Breast epithelium (tissue), 4 donors: Measurements from ENCODE around the gene MLYCD. TPM values are rescaled to one million over a fixed set of nuclear protein-coding genes. Genes with fewer than 3 reads are reported as not detected.

Experiments
- DNase-seq, 2 donors: peaks; one replicate each; pipeline ENCODE4 v3.0.0-alpha.2; 2019; ENCODE audit warnings: low spot score in 2 of 2
- H3K27ac ChIP-seq, 2 donors: fragments of 200-600 bp; sonication (generic) in 1 of 2; one replicate each; pipeline ENCODE4 v1.5.1; 2016 to 2019; ENCODE audit warnings: mild to moderate bottlenecking in 1 of 2
- H3K27me3 ChIP-seq, 2 donors: fragments of 200-600 bp; sonication (generic) in 1 of 2; one replicate each; pipeline versions ENCODE4 v1.5.1 to v1.6.0; 2017 to 2019; ENCODE audit warnings: control low read depth in 1 of 2, mild to moderate bottlenecking in 1 of 2
- H3K36me3 ChIP-seq: fragments of 200-600 bp; one replicate; pipeline ENCODE4 v1.5.1; 2019
- H3K4me1 ChIP-seq, 2 donors: fragments of 200-600 bp; sonication (generic); one replicate each; pipeline ENCODE4 v1.5.1; 2016 to 2019; ENCODE audit warnings: control low read depth in 1 of 2
- H3K4me3 ChIP-seq, 3 donors: fragments of 200-600 bp; sonication (generic); 1 replicate in 2 of 3; 2 replicates in 1 of 3; pipeline ENCODE4 v1.5.1; 2016 to 2019; ENCODE audit warnings: mild to moderate bottlenecking in 3 of 3, moderate library complexity in 2 of 3
- H3K9me3 ChIP-seq, 2 donors: fragments of 200-600 bp; sonication (generic) in 1 of 2; one replicate each; pipeline ENCODE4 v1.5.1; 2016 to 2019; ENCODE audit warnings: control low read depth in 1 of 2
- POLR2A ChIP-seq: fragments of 450-650 bp; IDR thresholded peaks from one replicate; pipeline ENCODE4 v1.6.1; 2016; ENCODE audit warnings: antibody characterized with exemption, mild to moderate bottlenecking, moderate library complexity
- POLR2AphosphoS5 ChIP-seq, 3 donors: sonication (generic); formaldehyde crosslinking; IDR thresholded peaks; one replicate each; pipeline ENCODE4 v1.6.1; 2017; ENCODE audit warnings: antibody characterized with exemption in 3 of 3
- intact Hi-C: fragments of 100-400 bp; cut with DNase I; formaldehyde crosslinking; loops from one replicate; pipeline ENCODE4 v1.15.1; 2023; ENCODE audit warnings: low total_unique reads
- total RNA-seq, 3 donors: library from RNA; depleted of rRNA; stranded (reverse); fragments of >200 nt; gene quantifications; one replicate each; pipeline ENCODE4 v1.1.0, GENCODE V29; 2016
- TF ChIP-seq, protein P1 (sequence below), 3 donors: fragments of 450-650 bp; IDR thresholded peaks; one replicate each; pipeline ENCODE4 v1.5.1; 2016 to 2017; ENCODE audit warnings: antibody characterized with exemption in 3 of 3, mild to moderate bottlenecking in 3 of 3, moderate library complexity in 3 of 3

Gene MLYCD
- total RNA-seq, 3 donors from 2014 or later: 9.5 to 17.0 (median 12.1) TPM

DNA sequence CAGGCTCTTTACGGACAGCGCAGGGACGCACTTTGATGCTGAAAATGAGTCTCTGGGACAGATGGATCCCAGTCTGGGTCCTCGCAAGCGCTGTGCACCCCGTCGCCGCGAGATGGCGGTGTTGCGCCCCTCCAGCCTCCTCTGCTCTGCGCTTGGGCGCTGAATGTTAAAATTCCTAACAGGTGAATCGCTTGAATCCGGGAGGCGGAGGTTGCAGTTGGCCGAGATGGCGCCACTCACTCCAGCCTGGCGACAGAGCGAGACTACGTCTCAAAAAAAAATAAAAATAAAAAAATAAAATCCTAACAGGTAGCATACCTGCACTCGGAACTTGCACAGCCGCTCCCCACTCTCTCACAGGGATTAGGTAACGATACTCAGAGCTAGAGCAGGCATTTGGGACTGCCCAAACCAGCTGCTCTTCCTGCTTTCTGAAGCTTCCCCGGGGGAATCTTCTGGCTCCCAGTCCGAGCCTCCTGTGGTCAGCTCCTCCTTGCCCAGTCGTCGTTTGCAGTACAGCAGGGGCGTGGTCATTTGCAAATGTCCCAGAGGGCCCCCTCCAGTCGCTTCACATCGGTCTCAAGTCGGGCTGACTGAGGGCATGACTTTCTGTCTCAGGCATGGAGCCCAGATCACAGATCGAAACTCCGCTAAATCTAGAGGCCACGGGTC lies 27.9 kb downstream of the MLYCD start:
- Histone ChIP-seq H3K9me3 (no peaks in the 10 kb centered on the region), H3K36me3 (no peaks in the 10 kb centered on the region), H3K4me3 (peak overlapping the region in 2 of 3 donors; percentile 46 to 47), H3K27ac (peak overlapping the region; percentile 56 to 85), H3K27me3 (no peaks in the 10 kb centered on the region), H3K4me1 (no peaks in the 10 kb centered on the region)
- TF ChIP-seq, protein P1, sequence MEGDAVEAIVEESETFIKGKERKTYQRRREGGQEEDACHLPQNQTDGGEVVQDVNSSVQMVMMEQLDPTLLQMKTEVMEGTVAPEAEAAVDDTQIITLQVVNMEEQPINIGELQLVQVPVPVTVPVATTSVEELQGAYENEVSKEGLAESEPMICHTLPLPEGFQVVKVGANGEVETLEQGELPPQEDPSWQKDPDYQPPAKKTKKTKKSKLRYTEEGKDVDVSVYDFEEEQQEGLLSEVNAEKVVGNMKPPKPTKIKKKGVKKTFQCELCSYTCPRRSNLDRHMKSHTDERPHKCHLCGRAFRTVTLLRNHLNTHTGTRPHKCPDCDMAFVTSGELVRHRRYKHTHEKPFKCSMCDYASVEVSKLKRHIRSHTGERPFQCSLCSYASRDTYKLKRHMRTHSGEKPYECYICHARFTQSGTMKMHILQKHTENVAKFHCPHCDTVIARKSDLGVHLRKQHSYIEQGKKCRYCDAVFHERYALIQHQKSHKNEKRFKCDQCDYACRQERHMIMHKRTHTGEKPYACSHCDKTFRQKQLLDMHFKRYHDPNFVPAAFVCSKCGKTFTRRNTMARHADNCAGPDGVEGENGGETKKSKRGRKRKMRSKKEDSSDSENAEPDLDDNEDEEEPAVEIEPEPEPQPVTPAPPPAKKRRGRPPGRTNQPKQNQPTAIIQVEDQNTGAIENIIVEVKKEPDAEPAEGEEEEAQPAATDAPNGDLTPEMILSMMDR (IDR thresholded peaks at IDR 0.05): peak; percentile 71 to 92 (median 83)
- TF ChIP-seq POLR2AphosphoS5 (IDR thresholded peaks at IDR 0.05): peak in 1 of 3 donors; percentile 22
- no peak for TF ChIP-seq POLR2A
- peak; percentile 67 to 90 for DNase-seq
- intact Hi-C loops: no loop called here

GRCh38 chr16:83928341-83929055 lies 29.6 kb downstream of the MLYCD start:
- no peak overlapping the region for H3K4me3 ChIP-seq
- TF ChIP-seq, protein P1 (IDR thresholded peaks at IDR 0.05): no peak
- no peak for TF ChIP-seq POLR2AphosphoS5 (IDR thresholded peaks at IDR 0.05)
- TF ChIP-seq POLR2A: no peak
- H3K27ac ChIP-seq: no peak overlapping the region
- H3K36me3 ChIP-seq: no peaks in the 10 kb centered on the region
- H3K27me3 ChIP-seq: no peaks in the 10 kb centered on the region
- intact Hi-C loops: no loop called here
- no peak for DNase-seq
- no peaks in the 10 kb centered on the region for H3K4me1 ChIP-seq
- no peaks in the 10 kb centered on the region for H3K9me3 ChIP-seq

DNA sequence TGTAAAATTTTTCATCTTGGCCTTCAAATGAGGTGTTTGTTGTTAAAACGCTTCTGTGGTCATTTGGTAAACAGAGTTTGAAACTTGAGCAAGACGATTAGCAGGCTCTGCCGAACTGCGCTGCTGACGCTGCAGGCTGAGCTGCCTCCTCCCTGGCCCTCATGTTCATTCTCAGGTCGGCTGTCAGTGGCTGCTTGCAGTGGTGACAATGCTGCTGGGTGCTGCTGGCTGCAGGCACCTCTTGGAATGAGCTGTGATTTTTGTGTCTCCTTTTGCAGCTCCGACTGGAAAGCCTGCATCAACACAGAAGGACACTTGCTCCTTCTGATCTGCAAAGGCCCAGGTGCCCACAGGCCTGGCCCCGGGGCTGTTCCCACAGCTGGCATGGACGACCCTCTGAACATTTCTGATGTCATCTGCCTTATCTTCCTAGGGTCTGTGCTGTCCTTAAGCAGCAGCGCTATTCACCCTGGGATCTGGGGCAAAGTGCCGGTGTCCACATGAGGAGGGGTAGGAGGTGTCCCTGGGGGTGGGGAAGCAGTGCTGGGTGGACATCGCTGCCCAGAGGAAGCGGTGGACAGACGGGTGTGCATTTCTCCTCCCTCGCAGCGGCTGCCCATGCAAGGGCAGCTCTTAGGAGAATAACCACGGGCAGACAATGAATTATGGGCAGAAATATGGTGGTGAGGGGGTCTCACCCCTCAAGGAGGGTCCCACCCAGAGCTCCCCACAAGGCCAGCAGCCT lies 31.1 kb downstream of the MLYCD start:
- TF ChIP-seq, protein P1 (IDR thresholded peaks at IDR 0.05): no peak
- no peak for TF ChIP-seq POLR2AphosphoS5 (IDR thresholded peaks at IDR 0.05)
- no peak for TF ChIP-seq POLR2A
- intact Hi-C loops: no loop called here
- DNase-seq: no peak
- no peaks in the 10 kb centered on the region for H3K27me3 ChIP-seq
- H3K9me3 ChIP-seq: no peaks in the 10 kb centered on the region
- H3K27ac ChIP-seq: no peak overlapping the region
- H3K36me3 ChIP-seq: no peaks in the 10 kb centered on the region
- no peak overlapping the region for H3K4me3 ChIP-seq
- H3K4me1 ChIP-seq: no peaks in the 10 kb centered on the region

GRCh38 chr16:83930730-83931500 lies 32.0 kb downstream of the MLYCD start:
- no peak for DNase-seq
- H3K36me3 ChIP-seq: no peaks in the 10 kb centered on the region
- intact Hi-C loops: no loop called here

More at GRCh38 chr16:83930730-83931500, 32.0 kb downstream of the MLYCD start:
- Histone ChIP-seq H3K4me1 (no peaks in the 10 kb centered on the region), H3K27me3 (no peaks in the 10 kb centered on the region), H3K4me3 (no peak overlapping the region), H3K9me3 (no peaks in the 10 kb centered on the region), H3K27ac (no peak overlapping the region)
- TF ChIP-seq POLR2AphosphoS5 (IDR thresholded peaks at IDR 0.05): no peak
- no peak for TF ChIP-seq POLR2A
- TF ChIP-seq, protein P1 (IDR thresholded peaks at IDR 0.05): no peak
